RPMI7951 (cell line): ENCODE data around the gene DRC3. TPM values are rescaled to one million over a fixed set of nuclear protein-coding genes. Genes with fewer than 3 reads are reported as not detected.

Experiments used
- DNase-seq: peaks from one replicate; pipeline ENCODE4 v3.0.0-alpha.2; 2012; ENCODE audit warnings: low read depth
- total RNA-seq: library from RNA; depleted of rRNA; stranded (reverse); fragments of >200 nt; shearing (Covaris generic); gene quantifications from 2 replicates; pipeline ENCODE4 v1.2.3, GENCODE V29; 2014

The DRC3 gene
- total RNA-seq, 1 experiment from 2014 or later: 2.2 TPM

GRCh38 chr17:17966399-17966798, 6.3 kb upstream of the DRC3 start:
- DNase-seq: no peak

GRCh38 chr17:17970699-17971430, 1.8 kb upstream of the DRC3 start:
- no peak for DNase-seq

- no peak for DNase-seq
These were observed 1.1 kb upstream of the DRC3 start for GRCh38 chr17:17971431-17972125.

- no peak for DNase-seq
These were observed 241 bp downstream of the DRC3 start for GRCh38 chr17:17972952-17973254.

GRCh38 chr17:17975436-17975835, 2.8 kb downstream of the DRC3 start:
- DNase-seq: no peak

GRCh38 chr17:17976931-17977570, 4.4 kb downstream of the DRC3 start:
- DNase-seq: no peak

GRCh38 chr17:17978481-17979424, 6.1 kb downstream of the DRC3 start:
- no peak for DNase-seq

- no peak for DNase-seq
These were observed 7.1 kb downstream of the DRC3 start for GRCh38 chr17:17979778-17980177.

- no peak for DNase-seq
These were observed 8.7 kb downstream of the DRC3 start for GRCh38 chr17:17981330-17981729.

GRCh38 chr17:17982801-17983200, 10.1 kb downstream of the DRC3 start:
- no peak for DNase-seq

- no peak for DNase-seq
These were observed 10.7 kb downstream of the DRC3 start for GRCh38 chr17:17983376-17983775.

GRCh38 chr17:17983776-17984175, 11.1 kb downstream of the DRC3 start:
- DNase-seq: no peak

GRCh38 chr17:17985153-17985552, 12.5 kb downstream of the DRC3 start:
- no peak for DNase-seq

- DNase-seq: no peak
These were observed 12.9 kb downstream of the DRC3 start for GRCh38 chr17:17985555-17985954.

GRCh38 chr17:17987187-17987896, 14.7 kb downstream of the DRC3 start:
- DNase-seq: no peak

- no peak for DNase-seq
These were observed 15.2 kb downstream of the DRC3 start for GRCh38 chr17:17987901-17988300.

GRCh38 chr17:17988427-17988945, 15.8 kb downstream of the DRC3 start:
- DNase-seq: no peak

- no peak for DNase-seq
These were observed 16.4 kb downstream of the DRC3 start for GRCh38 chr17:17989081-17989480.

- DNase-seq: no peak
These were observed 17.0 kb downstream of the DRC3 start for GRCh38 chr17:17989618-17990017.

GRCh38 chr17:17990282-17990681, 17.6 kb downstream of the DRC3 start:
- peak; percentile 88 for DNase-seq

GRCh38 chr17:17993366-17993765, 20.7 kb downstream of the DRC3 start:
- no peak for DNase-seq
